ENCODE measurements around the gene RELL1. TPM values are rescaled to one million over a fixed set of nuclear protein-coding genes. Genes with fewer than 3 reads are reported as not detected.
A peak's percentile ranks its signal among the peaks of the same experiment; 100 is the strongest.

Gene RELL1
- total RNA-seq, 1 donor from 2014 or later, result 122 TPM

DNA sequence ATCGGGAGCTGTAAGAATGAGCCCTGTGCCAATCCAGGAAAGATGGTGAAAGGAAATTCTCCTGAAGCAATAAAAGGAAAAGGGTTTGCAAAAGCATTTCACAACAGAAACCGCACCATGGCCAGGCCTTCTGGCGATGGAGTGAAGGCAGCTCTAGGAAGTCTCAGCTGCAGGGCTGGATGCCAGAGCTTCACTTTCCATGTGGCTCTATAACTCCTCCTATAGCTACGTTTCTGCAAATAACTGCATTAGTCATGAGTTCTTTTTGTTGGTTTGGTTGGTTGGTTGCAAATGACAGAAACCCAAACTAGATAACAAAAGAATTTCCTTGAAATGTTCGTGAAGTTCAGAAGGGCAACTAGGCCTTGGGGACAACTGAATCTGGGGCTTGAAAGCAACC, 84.6 kb downstream of the RELL1 start:
- no peak overlapping the region for H3K4me3 ChIP-seq (ENCODE audit: low read depth, low read length)
- H3K27me3 ChIP-seq (ENCODE audit: control insufficient read depth, insufficient read depth, low read length), result no peaks in the 10 kb centered on the region
- TF ChIP-seq, protein P1, sequence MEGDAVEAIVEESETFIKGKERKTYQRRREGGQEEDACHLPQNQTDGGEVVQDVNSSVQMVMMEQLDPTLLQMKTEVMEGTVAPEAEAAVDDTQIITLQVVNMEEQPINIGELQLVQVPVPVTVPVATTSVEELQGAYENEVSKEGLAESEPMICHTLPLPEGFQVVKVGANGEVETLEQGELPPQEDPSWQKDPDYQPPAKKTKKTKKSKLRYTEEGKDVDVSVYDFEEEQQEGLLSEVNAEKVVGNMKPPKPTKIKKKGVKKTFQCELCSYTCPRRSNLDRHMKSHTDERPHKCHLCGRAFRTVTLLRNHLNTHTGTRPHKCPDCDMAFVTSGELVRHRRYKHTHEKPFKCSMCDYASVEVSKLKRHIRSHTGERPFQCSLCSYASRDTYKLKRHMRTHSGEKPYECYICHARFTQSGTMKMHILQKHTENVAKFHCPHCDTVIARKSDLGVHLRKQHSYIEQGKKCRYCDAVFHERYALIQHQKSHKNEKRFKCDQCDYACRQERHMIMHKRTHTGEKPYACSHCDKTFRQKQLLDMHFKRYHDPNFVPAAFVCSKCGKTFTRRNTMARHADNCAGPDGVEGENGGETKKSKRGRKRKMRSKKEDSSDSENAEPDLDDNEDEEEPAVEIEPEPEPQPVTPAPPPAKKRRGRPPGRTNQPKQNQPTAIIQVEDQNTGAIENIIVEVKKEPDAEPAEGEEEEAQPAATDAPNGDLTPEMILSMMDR (IDR thresholded peaks at IDR 0.05; ENCODE audit: insufficient read depth, low read length, severe bottlenecking), result no peak
- DNase-seq (ENCODE audit: low read depth) (peak; percentile 44), FAIRE-seq (no peak)
- no peaks in the 10 kb centered on the region for H3K36me3 ChIP-seq (ENCODE audit: control insufficient read depth, insufficient read depth, low read length)

DNA sequence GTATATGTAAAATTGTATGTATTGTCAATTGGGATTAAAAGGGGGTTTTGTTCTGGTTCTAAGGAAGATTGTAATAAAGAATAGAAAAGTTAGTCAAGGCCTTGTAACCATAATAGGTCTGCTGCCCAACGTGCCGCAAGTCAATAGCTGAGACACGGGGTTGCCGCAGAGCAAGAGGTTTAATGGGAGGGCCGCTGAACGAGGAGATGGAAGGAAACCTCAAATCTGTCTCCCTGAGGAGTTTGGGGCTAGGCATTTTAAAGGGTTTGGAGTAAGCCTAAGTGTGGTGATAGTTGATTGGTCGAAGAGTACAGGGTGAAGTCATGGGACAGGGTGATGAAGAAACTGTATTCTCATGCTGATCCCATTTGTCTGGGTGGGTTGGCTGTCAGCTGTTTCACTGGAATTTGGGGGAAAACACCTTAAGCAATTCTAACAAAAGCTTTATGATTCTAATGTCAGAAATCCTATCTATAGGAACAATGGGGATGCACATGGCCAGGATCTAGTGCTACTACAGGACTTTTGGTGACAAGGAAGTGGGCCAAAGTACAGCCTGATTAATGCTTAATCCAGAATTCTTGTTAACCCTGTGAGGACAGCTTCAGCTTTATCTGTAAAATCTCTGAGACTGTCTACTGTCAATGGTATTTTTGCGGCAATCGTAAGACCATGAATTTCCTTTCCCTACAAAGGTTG, 86.9 kb downstream of the RELL1 start:
- Histone ChIP-seq H3K36me3 (ENCODE audit: control insufficient read depth, insufficient read depth, low read length) (no peaks in the 10 kb centered on the region), H3K27me3 (ENCODE audit: control insufficient read depth, insufficient read depth, low read length) (no peaks in the 10 kb centered on the region), H3K4me3 (ENCODE audit: low read depth, low read length) (no peak overlapping the region)
- no peak for DNase-seq (ENCODE audit: low read depth)
- FAIRE-seq, result no peak
- TF ChIP-seq, protein P1 (IDR thresholded peaks at IDR 0.05; ENCODE audit: insufficient read depth, low read length, severe bottlenecking), result no peak

DNA sequence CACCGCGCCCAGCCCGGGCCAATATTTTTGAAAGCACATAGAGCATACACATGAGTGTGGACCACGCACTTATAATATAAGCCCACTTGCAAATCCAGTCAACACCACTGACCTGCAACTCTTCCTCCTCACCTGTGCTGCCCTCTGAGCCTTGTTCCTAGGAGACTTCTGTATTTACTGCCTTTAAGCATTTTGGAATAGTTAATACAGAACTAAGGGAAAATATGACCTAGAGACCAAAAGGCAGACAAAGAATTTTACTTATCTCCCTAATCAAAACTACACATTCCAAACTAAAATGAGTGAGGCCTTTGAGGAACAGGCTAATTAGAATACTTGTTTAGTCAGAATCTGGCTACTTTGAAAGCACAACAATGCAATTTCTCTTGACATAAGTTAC, 89.1 kb downstream of the RELL1 start:
- TF ChIP-seq, protein P1 (IDR thresholded peaks at IDR 0.05; ENCODE audit: insufficient read depth, low read length, severe bottlenecking), result no peak
- FAIRE-seq (no peak), DNase-seq (ENCODE audit: low read depth) (no peak)
- H3K27me3 ChIP-seq (ENCODE audit: control insufficient read depth, insufficient read depth, low read length), result no peaks in the 10 kb centered on the region
- no peak overlapping the region for H3K4me3 ChIP-seq (ENCODE audit: low read depth, low read length)
- H3K36me3 ChIP-seq (ENCODE audit: control insufficient read depth, insufficient read depth, low read length), result no peaks in the 10 kb centered on the region

DNA sequence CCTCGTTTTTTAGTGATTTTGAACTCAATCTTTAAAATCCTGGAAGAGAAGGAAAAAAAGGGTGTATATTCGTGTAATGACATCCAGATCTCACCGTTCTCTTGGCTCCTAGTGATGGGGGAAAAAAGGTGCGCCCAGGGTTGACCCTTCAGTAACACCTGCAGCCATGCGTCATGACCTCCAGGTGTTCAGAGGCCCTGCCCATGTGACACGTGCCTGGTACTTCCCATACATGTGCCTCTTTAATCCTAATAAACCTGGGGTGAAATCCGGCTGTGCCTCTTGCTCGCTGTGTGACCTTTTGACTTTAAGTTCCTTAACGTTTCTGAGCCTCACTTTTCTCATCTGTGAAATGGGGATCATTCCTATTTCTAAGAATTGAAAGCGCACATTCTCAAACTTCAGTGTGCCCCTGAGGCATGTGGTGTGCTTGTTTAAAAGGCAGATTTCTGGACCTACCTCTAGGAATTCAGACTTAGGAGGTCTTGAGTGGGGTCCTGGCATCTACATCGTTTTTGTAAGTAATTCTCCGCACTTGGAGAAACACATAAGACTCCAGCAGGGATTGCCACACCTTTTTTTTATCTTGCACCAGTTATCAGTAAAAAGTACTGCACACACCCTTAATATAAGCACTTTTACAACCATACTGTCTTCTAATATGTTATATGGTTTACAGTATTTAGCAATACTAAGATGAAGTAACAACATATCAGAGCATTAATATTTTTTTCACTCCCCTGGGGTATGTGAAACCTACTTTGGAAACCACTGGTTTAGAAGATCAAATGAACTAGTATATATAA, 90.1 kb downstream of the RELL1 start:
- TF ChIP-seq, protein P1 (IDR thresholded peaks at IDR 0.05; ENCODE audit: insufficient read depth, low read length, severe bottlenecking), result no peak
- no peak for DNase-seq (ENCODE audit: low read depth)
- H3K27me3 ChIP-seq (ENCODE audit: control insufficient read depth, insufficient read depth, low read length), result no peaks in the 10 kb centered on the region
- H3K4me3 ChIP-seq (ENCODE audit: low read depth, low read length), result no peak overlapping the region
- H3K36me3 ChIP-seq (ENCODE audit: control insufficient read depth, insufficient read depth, low read length), result no peaks in the 10 kb centered on the region
- FAIRE-seq, result no peak

DNA sequence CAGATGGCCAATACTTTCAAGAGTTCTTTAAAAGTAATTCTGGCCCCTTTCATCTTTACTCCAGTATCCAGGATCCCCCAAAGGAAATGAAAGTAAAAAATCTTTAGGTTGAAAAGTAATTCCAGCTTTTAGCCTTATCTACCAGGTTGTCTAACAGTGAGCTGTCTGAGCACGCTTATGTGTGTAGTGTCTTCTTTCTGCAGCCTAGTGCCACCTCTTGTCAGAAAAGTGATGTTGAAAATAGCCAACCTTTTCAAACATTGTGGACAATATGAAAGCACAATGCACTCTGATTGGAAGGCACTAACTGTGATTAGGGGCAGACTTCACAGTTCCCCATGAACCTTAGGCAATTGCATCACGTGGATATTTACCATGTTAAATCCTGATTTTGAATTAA, 92.1 kb downstream of the RELL1 start:
- DNase-seq (ENCODE audit: low read depth), result peak; percentile 25
- no peak for FAIRE-seq

More for the DNA sequence above, 92.1 kb downstream of the RELL1 start:
- H3K36me3 ChIP-seq (ENCODE audit: control insufficient read depth, insufficient read depth, low read length), result no peaks in the 10 kb centered on the region
- no peaks in the 10 kb centered on the region for H3K27me3 ChIP-seq (ENCODE audit: control insufficient read depth, insufficient read depth, low read length)
- TF ChIP-seq, protein P1 (IDR thresholded peaks at IDR 0.05; ENCODE audit: insufficient read depth, low read length, severe bottlenecking), result peak; percentile 3
- H3K4me3 ChIP-seq (ENCODE audit: low read depth, low read length), result no peak overlapping the region
